Esophagus squamous epithelium (tissue), 5 donors: ENCODE data around the gene PIK3AP1. TPM values are rescaled to one million over a fixed set of nuclear protein-coding genes. Genes with fewer than 3 reads are reported as not detected.

Experiments
- DNase-seq: peaks from one replicate; lab custom pipeline; 2025; lab: John Stamatoyannopoulos, UW
- H3K27ac ChIP-seq, 4 donors: fragments of 200-600 bp; sonication (generic); one replicate each; pipeline ENCODE4 v1.5.1; 2016 to 2019; ENCODE audit warnings: mild to moderate bottlenecking in 1 of 4
- H3K27me3 ChIP-seq, 4 donors: fragments of 200-600 bp; sonication (generic); 1 replicate in 3 of 4; 2 replicates in 1 of 4; pipeline versions ENCODE4 v1.5.1 to v1.6.0; 2017 to 2021; ENCODE audit warnings: antibody characterized with exemption in 1 of 4
- H3K36me3 ChIP-seq, 3 donors: fragments of 200-600 bp; sonication (generic); one replicate each; pipeline ENCODE4 v1.5.1; 2016 to 2019
- H3K4me1 ChIP-seq, 3 donors: fragments of 200-600 bp; sonication (generic); one replicate each; pipeline ENCODE4 v1.5.1; 2017 to 2019
- H3K4me3 ChIP-seq, 4 donors: fragments of 200-600 bp; sonication (generic); 1 replicate in 3 of 4; 2 replicates in 1 of 4; pipeline ENCODE4 v1.5.1; 2016 to 2019; ENCODE audit warnings: mild to moderate bottlenecking in 2 of 4, moderate library complexity in 1 of 4
- H3K9me3 ChIP-seq, 3 donors: fragments of 200-600 bp; sonication (generic); one replicate each; pipeline ENCODE4 v1.5.1; 2016 to 2019
- POLR2A ChIP-seq, 4 donors: fragments of 450-650 bp; IDR thresholded peaks; one replicate each; pipeline ENCODE4 v1.6.1; 2017; ENCODE audit warnings: antibody characterized with exemption in 4 of 4, mild to moderate bottlenecking in 4 of 4, moderate library complexity in 3 of 4
- WGBS, 2 donors: methylation state at CpG; one replicate each; pipeline ENCODE4 v1.1.5; 2018; 5-methylcytosine and 5-hydroxymethylcytosine counted together
- intact Hi-C: fragments of 100-400 bp; cut with DNase I; formaldehyde crosslinking; loops from one replicate; pipeline ENCODE4 v1.15.0; 2022
- total RNA-seq, 4 donors: library from RNA; depleted of rRNA; stranded (reverse); fragments of >200 nt; gene quantifications; one replicate each; pipeline ENCODE4 v1.1.0, GENCODE V29; 2016
- TF ChIP-seq, protein P1 (sequence below), 6 experiments: fragments of 450-650 bp in 4 of 6; fragments of 200-600 bp in 2 of 6; sonication (generic) in 2 of 6; IDR thresholded peaks; one replicate each; pipeline ENCODE4 v1.5.1; 2016 to 2019; ENCODE audit warnings: antibody characterized with exemption in 6 of 6, mild to moderate bottlenecking in 4 of 6, moderate library complexity in 4 of 6
- donor health status: DM: yes; HTN: yes; CAD: no.

The PIK3AP1 gene
- total RNA-seq, 4 donors from 2014 or later = 0.57 to 7.6 (median 3.7) TPM

DNA sequence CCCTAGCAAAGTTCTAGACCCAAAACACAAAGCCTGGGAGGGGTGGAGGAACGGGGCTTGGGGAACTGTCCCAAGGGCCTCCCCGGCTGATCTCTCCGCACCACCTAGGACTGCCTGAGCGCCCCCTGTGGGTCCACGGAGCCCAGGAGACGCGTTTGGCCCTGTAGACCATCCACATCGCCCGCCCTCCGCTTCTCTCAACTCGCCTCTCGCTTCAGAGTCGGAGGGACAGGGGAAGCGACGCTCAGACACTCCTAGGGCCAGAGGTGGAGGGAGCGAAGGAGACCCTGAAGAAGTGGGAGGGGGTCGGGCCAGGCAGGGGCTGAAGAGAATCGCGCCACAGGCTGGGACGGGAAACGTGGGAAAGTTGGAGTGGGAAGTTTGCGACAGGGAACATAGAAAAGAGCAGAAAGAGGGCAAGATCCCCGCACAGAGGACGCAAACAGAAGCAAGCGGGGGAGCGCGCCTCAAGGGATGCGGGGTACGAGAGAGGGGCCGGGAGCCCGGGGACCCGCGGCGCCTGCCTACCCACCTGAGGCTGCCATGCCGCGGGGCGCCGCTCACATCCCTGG lies 378 bp downstream of the PIK3AP1 start:
- peak; percentile 31 for DNase-seq
- H3K4me3 ChIP-seq = peak overlapping the region; percentile 37 to 67 (median 52)
- no peaks in the 10 kb centered on the region for H3K9me3 ChIP-seq
- H3K27ac ChIP-seq = peak overlapping the region; percentile 37 to 71 (median 43)
- TF ChIP-seq, protein P1, sequence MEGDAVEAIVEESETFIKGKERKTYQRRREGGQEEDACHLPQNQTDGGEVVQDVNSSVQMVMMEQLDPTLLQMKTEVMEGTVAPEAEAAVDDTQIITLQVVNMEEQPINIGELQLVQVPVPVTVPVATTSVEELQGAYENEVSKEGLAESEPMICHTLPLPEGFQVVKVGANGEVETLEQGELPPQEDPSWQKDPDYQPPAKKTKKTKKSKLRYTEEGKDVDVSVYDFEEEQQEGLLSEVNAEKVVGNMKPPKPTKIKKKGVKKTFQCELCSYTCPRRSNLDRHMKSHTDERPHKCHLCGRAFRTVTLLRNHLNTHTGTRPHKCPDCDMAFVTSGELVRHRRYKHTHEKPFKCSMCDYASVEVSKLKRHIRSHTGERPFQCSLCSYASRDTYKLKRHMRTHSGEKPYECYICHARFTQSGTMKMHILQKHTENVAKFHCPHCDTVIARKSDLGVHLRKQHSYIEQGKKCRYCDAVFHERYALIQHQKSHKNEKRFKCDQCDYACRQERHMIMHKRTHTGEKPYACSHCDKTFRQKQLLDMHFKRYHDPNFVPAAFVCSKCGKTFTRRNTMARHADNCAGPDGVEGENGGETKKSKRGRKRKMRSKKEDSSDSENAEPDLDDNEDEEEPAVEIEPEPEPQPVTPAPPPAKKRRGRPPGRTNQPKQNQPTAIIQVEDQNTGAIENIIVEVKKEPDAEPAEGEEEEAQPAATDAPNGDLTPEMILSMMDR (IDR thresholded peaks at IDR 0.05) = peak in 4 of 6 experiments; percentile 10 to 28 (median 18)
- no peak for TF ChIP-seq POLR2A (IDR thresholded peaks at IDR 0.05)
- intact Hi-C loops = no loop called here
- H3K36me3 ChIP-seq = no peaks in the 10 kb centered on the region
- H3K4me1 ChIP-seq = peaks cover 7 to 17% (median 14%) of the 10 kb centered on the region in 3 donors
- H3K27me3 ChIP-seq = peaks cover 0 to 45% (median 2%) of the 10 kb centered on the region in 4 donors
- 9 to 17% methylated on average over 20 of the region's 38 CpGs for WGBS, 2 donors

DNA sequence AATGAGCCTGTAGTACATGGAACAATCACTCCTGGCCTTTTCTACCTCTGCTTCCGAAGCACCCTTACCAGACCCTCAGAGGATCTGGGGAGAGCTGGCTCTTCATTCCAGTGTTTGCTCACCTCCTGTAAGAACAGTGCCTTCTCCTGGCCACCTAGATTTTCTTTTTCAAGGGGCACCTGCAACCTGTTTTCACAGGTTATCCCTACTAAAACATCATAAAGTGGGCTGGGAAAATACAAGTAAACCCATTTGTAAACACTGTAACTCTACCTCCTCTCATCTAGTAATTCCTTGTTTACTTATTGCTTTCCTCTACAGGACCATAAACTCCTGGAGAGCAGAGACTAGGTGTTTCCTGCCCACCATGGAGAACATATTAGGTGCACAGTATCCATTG lies 1.1 kb downstream of the PIK3AP1 start:
- Histone ChIP-seq H3K4me3 (peak overlapping the region in 2 of 4 donors; percentile 57 to 67), H3K36me3 (no peaks in the 10 kb centered on the region), H3K4me1 (peaks cover 7 to 17% (median 14%) of the 10 kb centered on the region in 3 donors), H3K27ac (no peak overlapping the region), H3K27me3 (peaks cover 0 to 41% (median 2%) of the 10 kb centered on the region in 4 donors), H3K9me3 (no peaks in the 10 kb centered on the region)
- WGBS, 2 donors = 93 to 100% methylated on average over 1 of the region's 1 CpG
- intact Hi-C loops = no loop called here
- TF ChIP-seq, protein P1 (IDR thresholded peaks at IDR 0.05) = no peak
- TF ChIP-seq POLR2A (IDR thresholded peaks at IDR 0.05) = no peak
- no peak for DNase-seq

GRCh38 chr10:96718304-96718990 lies 1.9 kb downstream of the PIK3AP1 start:
- intact Hi-C loops = no loop called here
- H3K4me1 ChIP-seq = peaks cover 7 to 17% (median 14%) of the 10 kb centered on the region in 3 donors
- H3K27ac ChIP-seq = no peak overlapping the region
- no peaks in the 10 kb centered on the region for H3K36me3 ChIP-seq
- H3K27me3 ChIP-seq = peaks cover 0 to 35% (median 2%) of the 10 kb centered on the region in 4 donors
- 75 to 86% methylated on average over 11 of the region's 12 CpGs for WGBS, 2 donors
- H3K9me3 ChIP-seq = no peaks in the 10 kb centered on the region
- no peak overlapping the region for H3K4me3 ChIP-seq
- no peak for DNase-seq
- TF ChIP-seq, protein P1 (IDR thresholded peaks at IDR 0.05) = no peak
- no peak for TF ChIP-seq POLR2A (IDR thresholded peaks at IDR 0.05)

DNA sequence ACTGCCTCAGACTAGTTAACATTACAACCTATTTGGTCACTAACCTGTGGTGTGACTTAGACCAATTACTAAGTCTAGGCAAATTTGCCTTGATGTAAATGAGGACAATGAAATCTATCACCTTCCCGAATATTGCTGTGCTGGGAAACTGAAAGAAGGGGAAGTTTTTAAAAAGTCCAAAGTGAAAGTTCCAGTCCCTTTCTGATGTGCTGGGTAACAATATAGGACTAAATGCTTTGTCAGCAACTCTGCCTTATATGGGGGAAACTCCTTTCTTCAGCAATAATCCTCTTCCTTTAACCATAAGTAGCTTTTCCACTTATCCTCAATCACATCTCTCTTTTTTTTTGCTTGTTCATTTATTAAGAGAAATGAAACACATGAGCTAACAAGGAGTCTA lies 3.9 kb downstream of the PIK3AP1 start:
- H3K36me3 ChIP-seq = no peaks in the 10 kb centered on the region
- TF ChIP-seq, protein P1 (IDR thresholded peaks at IDR 0.05) = no peak
- TF ChIP-seq POLR2A (IDR thresholded peaks at IDR 0.05) = no peak
- intact Hi-C loops = no loop called here
- DNase-seq = no peak
- H3K9me3 ChIP-seq = no peaks in the 10 kb centered on the region
- 53 to 62% methylated on average over 1 of the region's 1 CpG for WGBS, 2 donors
- H3K27me3 ChIP-seq = peaks cover 0 to 21% (median 2%) of the 10 kb centered on the region in 4 donors
- peak overlapping the region in 1 of 4 donors; percentile 54 for H3K27ac ChIP-seq
- H3K4me3 ChIP-seq = no peak overlapping the region
- H3K4me1 ChIP-seq = peaks cover 7 to 16% (median 14%) of the 10 kb centered on the region in 3 donors

GRCh38 chr10:96714746-96715255 lies 5.5 kb downstream of the PIK3AP1 start:
- intact Hi-C loops = no loop called here
- TF ChIP-seq POLR2A (IDR thresholded peaks at IDR 0.05) = no peak
- TF ChIP-seq, protein P1 (IDR thresholded peaks at IDR 0.05) = no peak
- Histone ChIP-seq H3K27ac (no peak overlapping the region), H3K36me3 (no peaks in the 10 kb centered on the region), H3K4me3 (no peak overlapping the region), H3K9me3 (no peaks in the 10 kb centered on the region), H3K4me1 (peaks cover 0 to under 1% (median 0%) of the 10 kb centered on the region in 3 donors), H3K27me3 (peaks cover 0 to 5% (median 1%) of the 10 kb centered on the region in 4 donors)
- DNase-seq = no peak
- 78 to 80% methylated on average over 2 of the region's 2 CpGs for WGBS, 2 donors
